NAMALWA (cell line): ENCODE results near the gene SPP1.
"Not testable (repeated sequence)": the region's sequence is repeated elsewhere in the genome, so short reads cannot be mapped to it uniquely, and the experiment has no call there.

Source experiments
- DNase-seq: peaks from one replicate; pipeline ENCODE4 v3.0.0-alpha.2; 2015; ENCODE audit warnings: low spot score

SPP1 gene

GRCh38 chr4:88025868-88026661 lies 50.6 kb downstream of the SPP1 start:
- DNase-seq: not testable (repeated sequence)

DNA sequence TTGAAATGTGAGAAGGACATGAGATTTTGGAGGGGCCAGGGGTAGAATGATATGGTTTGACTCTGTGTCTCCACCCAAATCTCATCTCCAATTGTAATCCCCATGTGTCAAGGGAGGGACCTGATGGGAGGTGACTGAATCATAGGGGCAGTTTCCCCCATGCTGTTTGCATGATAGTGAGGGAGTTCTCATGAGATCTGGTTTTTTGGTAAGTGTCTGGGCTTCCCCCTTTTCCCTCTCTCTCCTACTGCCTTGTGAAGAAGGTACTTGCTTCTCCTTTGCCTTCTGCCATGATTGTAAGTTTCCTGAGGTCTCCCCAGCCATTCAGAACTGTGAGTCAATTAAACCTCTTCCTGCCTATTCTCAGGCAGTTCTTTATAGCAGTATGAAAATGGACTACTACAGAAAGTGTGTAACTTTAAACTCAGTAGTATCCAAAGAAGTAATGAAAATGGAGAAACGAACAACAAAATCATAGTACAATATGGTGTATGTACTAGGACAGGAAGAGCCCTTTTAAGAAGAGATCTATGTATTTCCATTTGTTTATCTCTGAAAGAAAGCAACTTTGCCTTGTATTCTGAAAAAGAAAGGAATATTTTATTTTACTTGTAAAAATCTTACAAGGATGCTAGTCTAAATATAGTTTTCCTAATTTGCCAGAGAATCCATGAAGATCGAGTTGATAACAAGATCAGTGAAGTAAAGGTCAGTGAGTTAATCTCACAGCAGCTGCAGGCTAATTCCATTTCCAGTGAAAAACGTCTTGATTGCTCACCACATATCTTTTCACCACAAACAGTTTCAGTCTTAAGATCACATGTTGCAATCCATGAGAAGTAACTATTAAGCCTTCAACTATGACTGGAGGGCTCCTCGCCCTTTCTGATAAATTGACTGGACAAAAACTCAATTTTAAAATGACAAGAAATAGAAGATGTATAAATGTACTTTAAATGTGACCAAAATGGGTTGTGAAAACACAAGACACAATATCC lies 52.4 kb downstream of the SPP1 start:
- no peak for DNase-seq

- no peak for DNase-seq
Observed at GRCh38 chr4:88028946-88029345, 53.4 kb downstream of the SPP1 start.

GRCh38 chr4:88029556-88029955 lies 54.0 kb downstream of the SPP1 start:
- DNase-seq: no peak

GRCh38 chr4:88030565-88031310 lies 55.2 kb downstream of the SPP1 start:
- DNase-seq: no peak
